ENCODE data around the gene HES1.

DNA sequence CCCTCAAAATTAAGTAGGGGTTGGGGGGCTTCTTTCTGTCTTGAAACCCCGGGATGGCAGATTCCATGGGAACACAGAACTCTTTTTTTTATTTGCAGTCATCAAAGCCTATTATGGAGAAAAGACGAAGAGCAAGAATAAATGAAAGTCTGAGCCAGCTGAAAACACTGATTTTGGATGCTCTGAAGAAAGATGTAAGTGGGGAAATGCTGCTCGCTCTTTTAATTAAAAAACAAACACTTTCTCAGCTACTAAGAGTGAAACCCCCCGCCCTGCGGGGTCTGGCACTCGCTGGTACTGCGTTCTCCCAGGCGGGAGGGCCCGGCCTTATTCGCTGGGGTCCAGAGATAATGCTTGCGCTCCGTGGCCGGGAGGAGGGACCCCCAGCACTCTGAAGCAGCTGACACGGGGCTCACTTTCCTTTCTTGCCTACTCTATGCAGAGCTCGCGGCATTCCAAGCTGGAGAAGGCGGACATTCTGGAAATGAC lies 615 bp downstream of the HES1 start:
- peak; percentile 34; the same call in 1 of the 2 replicates for TF ChIP-seq POLR2AphosphoS5 (IDR thresholded peaks at IDR 0.05; ENCODE audit: borderline replicate concordance, low read depth, low read length)
- no peak for TF ChIP-seq EZH2 (IDR thresholded peaks at IDR 0.05)

Data from SK-N-MC (cell line).